HL-60 (cell line): ENCODE data around the gene TTYH2.

Source experiments
- CTCF ChIP-seq: IDR thresholded peaks from one replicate; pipeline ENCODE4 v1.5.1; 2011; ENCODE audit warnings: low read length, control low read depth, inconsistent platforms; ENCODE audit not compliant: insufficient read depth
- GABPA ChIP-seq: IDR thresholded peaks from 2 replicates; pipeline ENCODE4 v1.6.1; 2012; ENCODE audit warnings: low read depth
- POLR2AphosphoS5 ChIP-seq: IDR thresholded peaks from 2 replicates; pipeline ENCODE4 v1.6.1; 2012; ENCODE audit warnings: low read depth
- REST ChIP-seq: IDR thresholded peaks from 2 replicates; pipeline ENCODE4 v1.6.1; 2012; ENCODE audit warnings: low read depth; ENCODE audit not compliant: insufficient replicate concordance
- SPI1 ChIP-seq: IDR thresholded peaks from 2 replicates; pipeline ENCODE4 v1.6.1; 2012; ENCODE audit warnings: low read depth, mild to moderate bottlenecking, borderline replicate concordance

- TF ChIP-seq CTCF: no peak
- TF ChIP-seq GABPA: no peak
- no peak for TF ChIP-seq REST
- no peak for TF ChIP-seq POLR2AphosphoS5
- no peak for TF ChIP-seq SPI1
These were observed 14.1 kb downstream of the TTYH2 start for GRCh38 chr17:74227271-74228080.
